Activated CD4-positive, alpha-beta T cell treated with anti-CD3 and anti-CD28 coated beads for 36 hours (primary cell): ENCODE results near the gene LPGAT1. TPM values are rescaled to one million over a fixed set of nuclear protein-coding genes. Genes with fewer than 3 reads are reported as not detected.

Source experiments
- ATAC-seq: fragments of 200-7000 bp; cut with Tn5 transposase; one replicate; pipeline ENCODE4 v1.10.0; 2021; ENCODE audit warnings: mild to moderate bottlenecking, moderate library complexity
- CTCF ChIA-PET: fragments of 350-600 bp; sonication (Branson Sonifier 250); formaldehyde crosslinking; loops from one replicate; lab custom pipeline; 2021; ENCODE audit warnings: antibody characterized with exemption; lab: Charles Lee
- POLR2A ChIA-PET: fragments of 350-600 bp; sonication (Branson Sonifier 250); formaldehyde crosslinking; loops from one replicate; lab custom pipeline; 2021; ENCODE audit warnings: antibody characterized with exemption, inconsistent platforms; lab: Charles Lee
- DNase-seq: peaks from one replicate; pipeline ENCODE4 v3.0.0-alpha.2; 2020
- H3K27ac Mint-ChIP-seq: one replicate; pipeline ENCODE4 v1.8.0; 2021; ENCODE audit warnings: mixed read lengths
- H3K27me3 Mint-ChIP-seq: one replicate; pipeline ENCODE4 v1.8.0; 2021; ENCODE audit warnings: mixed read lengths
- H3K36me3 Mint-ChIP-seq: one replicate; pipeline ENCODE4 v1.8.0; 2021; ENCODE audit warnings: low read depth, mixed read lengths
- H3K4me1 Mint-ChIP-seq: one replicate; pipeline ENCODE4 v1.8.0; 2021; ENCODE audit warnings: mixed read lengths
- H3K4me3 Mint-ChIP-seq: one replicate; pipeline ENCODE4 v1.8.0; 2021; ENCODE audit warnings: mild to moderate bottlenecking, moderate library complexity, mixed read lengths
- H3K9me3 Mint-ChIP-seq: one replicate; pipeline ENCODE4 v1.8.0; 2021; ENCODE audit warnings: low read depth, mixed read lengths
- intact Hi-C, 2 experiments: fragments of 100-400 bp; cut with DNase I in 1 of 2; cut with micrococcal nuclease in 1 of 2; formaldehyde crosslinking; loops; one replicate each; pipeline versions ENCODE4 v1.14.2 to v1.15.1; 2022 to 2024; cut with DNase I, micrococcal nuclease
- total RNA-seq, 2 experiments: library from RNA; stranded (reverse); gene quantifications; one replicate each; pipeline ENCODE4 v1.2.3, GENCODE V29; 2021

The LPGAT1 gene
- total RNA-seq, 2 experiments from 2014 or later = 21.7 to 24.9 TPM

DNA sequence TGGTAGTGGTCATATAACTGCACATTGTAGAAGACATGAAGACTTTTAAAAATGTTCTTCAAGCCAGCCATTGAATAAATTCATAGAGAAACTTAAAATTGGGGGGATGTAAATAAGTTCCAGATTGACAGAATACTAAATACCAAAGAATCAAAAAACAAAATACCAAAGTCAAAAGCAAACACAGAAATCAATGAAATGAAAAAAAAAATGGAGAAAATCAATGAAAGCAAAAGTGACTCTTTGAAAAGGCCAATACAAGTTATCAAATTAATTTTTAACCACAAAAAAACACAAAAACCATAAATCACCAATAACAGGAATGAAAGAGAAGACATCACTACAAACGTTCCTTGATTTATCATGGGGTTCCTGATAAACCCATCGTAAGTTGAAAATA lies 25.6 kb downstream of the LPGAT1 start:
- intact Hi-C loops = no loop called here
- POLR2A ChIA-PET = no interaction called here
- H3K27ac Mint-ChIP-seq = no peak overlapping the region
- no peaks in the 10 kb centered on the region for H3K27me3 Mint-ChIP-seq
- CTCF ChIA-PET = no interaction called here
- no peak for DNase-seq
- peaks cover 12% of the 10 kb centered on the region for H3K9me3 Mint-ChIP-seq
- no peaks in the 10 kb centered on the region for H3K4me1 Mint-ChIP-seq
- no peak overlapping the region for H3K4me3 Mint-ChIP-seq
- peaks cover 55% of the 10 kb centered on the region for H3K36me3 Mint-ChIP-seq
- ATAC-seq = no peak

DNA sequence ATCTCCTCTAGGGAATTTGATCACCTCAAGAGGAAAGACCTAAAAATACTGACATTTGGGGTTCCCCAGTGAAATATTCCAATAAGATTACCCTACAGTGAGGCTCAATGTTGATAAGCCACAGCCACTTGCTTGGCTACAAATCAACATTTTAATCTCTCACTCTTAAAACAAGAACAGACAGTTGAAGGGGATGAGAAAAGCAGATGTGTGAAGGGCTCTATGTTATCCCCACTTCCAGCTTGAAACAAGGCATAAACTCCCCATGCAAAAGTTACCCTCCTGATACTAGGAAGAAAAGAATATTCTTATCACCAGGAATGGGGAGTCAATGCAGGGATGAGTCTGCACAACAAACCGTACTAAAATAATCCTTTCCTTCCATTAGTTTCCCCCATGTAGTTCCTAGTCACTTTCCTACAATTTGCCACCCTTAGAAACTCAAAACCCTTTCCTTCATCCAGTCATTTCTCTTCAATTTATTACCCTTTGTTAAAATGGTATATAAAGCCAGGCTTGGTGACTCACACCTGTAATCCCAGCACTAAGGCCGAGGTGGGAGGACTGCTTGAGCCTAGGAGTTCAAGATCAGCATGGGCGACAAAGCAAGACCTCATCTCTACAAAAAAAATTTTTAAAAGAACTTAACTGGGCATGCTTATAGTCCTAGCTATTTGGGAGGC lies 29.5 kb downstream of the LPGAT1 start:
- no peaks in the 10 kb centered on the region for H3K27me3 Mint-ChIP-seq
- intact Hi-C loops = no loop called here

DNA sequence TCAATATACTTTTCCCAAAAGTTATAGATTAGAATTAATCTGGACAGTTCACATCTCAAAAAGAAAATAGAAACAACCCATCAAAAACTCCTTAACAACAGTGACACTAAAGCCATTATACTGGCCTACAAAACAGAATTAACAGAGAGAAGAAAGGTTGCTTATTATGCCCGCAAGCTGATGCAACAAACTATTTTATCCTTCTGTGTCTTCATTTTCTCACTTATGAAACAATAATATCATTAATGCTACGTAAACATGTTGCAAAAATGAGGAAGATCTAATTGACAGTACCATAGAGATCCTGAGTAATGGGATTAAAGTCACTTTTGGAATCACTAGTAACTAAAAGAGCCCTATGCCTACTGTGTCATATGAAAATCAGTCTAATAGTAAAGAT lies 32.6 kb downstream of the LPGAT1 start:
- intact Hi-C loops = no loop called here
- Mint-ChIP-seq H3K4me3 (no peak overlapping the region), H3K27me3 (no peaks in the 10 kb centered on the region), H3K4me1 (no peaks in the 10 kb centered on the region), H3K36me3 (peaks cover 24% of the 10 kb centered on the region), H3K27ac (no peak overlapping the region), H3K9me3 (peaks cover 4% of the 10 kb centered on the region)
- ChIA-PET CTCF (interaction anchor here (0.8 to 1.7 kb wide), 3 partner anchors 13 to 99 kb away, joined by 3 to 4 read pairs (median 3); no protein-coding TSS in a partner anchor), POLR2A (no interaction called here)
- ATAC-seq (no peak), DNase-seq (no peak)

More for the DNA sequence above, 29.5 kb downstream of the LPGAT1 start:
- ChIA-PET POLR2A (no interaction called here), CTCF (no interaction called here)
- Mint-ChIP-seq H3K4me1 (no peaks in the 10 kb centered on the region), H3K27ac (no peak overlapping the region), H3K4me3 (no peak overlapping the region), H3K9me3 (peaks cover 9% of the 10 kb centered on the region), H3K36me3 (peaks cover 32% of the 10 kb centered on the region)
- DNase-seq = no peak
- no peak for ATAC-seq

DNA sequence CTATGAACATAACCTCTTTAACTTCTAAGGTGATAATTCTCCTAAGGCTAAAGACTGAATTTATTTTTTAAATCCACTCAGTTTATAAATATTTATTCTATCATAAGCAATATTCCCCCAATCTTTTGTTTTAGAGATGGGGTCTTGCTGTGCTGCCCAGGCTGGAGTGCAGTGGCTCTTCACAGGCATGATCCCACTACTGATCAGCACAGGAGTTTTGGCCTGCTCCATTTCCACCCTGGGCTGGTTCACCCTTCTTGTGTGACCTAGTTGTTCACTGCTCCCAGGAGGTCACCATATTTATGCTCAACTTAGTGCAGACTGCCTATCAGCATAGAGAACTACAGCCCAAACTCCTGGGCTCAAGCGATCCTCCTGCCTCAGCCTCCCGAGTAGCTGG lies 38.6 kb downstream of the LPGAT1 start:
- Mint-ChIP-seq H3K9me3 (no peaks in the 10 kb centered on the region), H3K4me1 (no peaks in the 10 kb centered on the region), H3K27ac (no peak overlapping the region), H3K27me3 (no peaks in the 10 kb centered on the region), H3K4me3 (no peak overlapping the region), H3K36me3 (peaks cover 19% of the 10 kb centered on the region)
- ChIA-PET POLR2A (no interaction called here), CTCF (interaction anchor here (0.6 kb wide), 1 partner anchor 547 kb away, joined by 3 read pairs; no protein-coding TSS in a partner anchor)
- DNase-seq (no peak), ATAC-seq (no peak)
- intact Hi-C loops = no loop called here

DNA sequence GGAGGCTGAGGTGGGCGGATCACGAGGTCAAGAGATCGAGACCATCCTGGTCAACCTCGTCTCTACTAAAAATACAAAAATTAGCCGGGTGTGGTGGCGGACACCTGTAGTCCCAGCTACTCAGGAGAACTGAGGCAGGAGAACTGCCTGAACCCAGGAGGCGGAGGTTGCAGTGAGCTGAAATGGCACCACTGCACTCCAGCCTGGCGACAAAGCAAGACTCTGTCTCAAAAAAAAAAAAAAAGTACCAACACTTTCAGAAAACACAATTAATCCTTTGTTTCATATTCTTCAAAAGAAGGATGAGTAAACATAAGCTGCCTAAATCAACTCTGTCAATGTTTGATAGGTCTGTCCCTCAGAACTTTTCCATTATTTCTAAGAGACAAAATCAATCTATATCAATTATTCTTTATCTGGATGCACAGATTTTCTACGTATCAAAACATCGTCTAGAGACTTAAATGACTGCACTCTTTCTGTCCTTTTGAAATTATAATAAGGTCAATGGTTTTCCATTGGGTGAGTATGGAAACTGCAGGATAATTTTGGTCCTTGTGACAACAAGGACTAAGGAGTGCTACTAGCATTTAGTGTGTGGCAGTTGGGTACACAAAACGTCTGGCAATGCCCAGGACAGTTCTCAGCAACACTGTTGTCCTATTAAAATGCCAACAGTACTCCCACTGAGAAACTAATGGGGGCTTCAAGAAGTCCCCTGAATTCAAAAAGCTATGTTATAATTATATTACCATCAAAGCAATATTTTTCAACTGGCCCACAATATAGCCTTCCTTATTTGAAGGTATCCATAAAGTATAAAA lies 40.7 kb downstream of the LPGAT1 start:
- Mint-ChIP-seq H3K4me3 (no peak overlapping the region), H3K4me1 (no peaks in the 10 kb centered on the region), H3K27ac (no peak overlapping the region), H3K36me3 (peaks cover 12% of the 10 kb centered on the region), H3K9me3 (no peaks in the 10 kb centered on the region), H3K27me3 (no peaks in the 10 kb centered on the region)
- DNase-seq = no peak
- POLR2A ChIA-PET = no interaction called here
- ATAC-seq = no peak
- CTCF ChIA-PET = interaction anchor here (0.7 to 0.9 kb wide), 2 partner anchors 71 to 91 kb away, joined by 3 to 4 read pairs; no protein-coding TSS in a partner anchor
- intact Hi-C loops = no loop called here

DNA sequence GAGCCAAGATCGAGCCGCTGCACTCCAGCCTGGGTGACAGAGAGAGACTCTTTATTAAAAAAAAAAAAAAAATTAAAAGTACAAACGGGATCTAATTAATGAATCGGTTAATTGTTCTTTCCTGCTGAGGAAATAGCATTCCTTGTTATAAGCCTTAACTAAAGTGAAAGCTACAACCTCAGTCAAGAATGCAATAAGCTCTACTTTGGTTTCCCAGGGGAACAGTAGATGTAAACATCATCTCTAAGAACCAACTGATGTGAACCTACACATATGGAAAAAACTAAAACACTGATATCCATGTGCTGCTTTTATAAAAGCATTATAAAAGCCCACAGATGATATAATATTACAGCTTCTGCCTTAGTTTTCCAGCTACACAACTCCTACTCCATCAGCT lies 41.9 kb downstream of the LPGAT1 start:
- H3K27ac Mint-ChIP-seq = no peak overlapping the region
- H3K4me3 Mint-ChIP-seq = no peak overlapping the region
- DNase-seq (no peak), ATAC-seq (no peak)
- H3K27me3 Mint-ChIP-seq = no peaks in the 10 kb centered on the region
- H3K9me3 Mint-ChIP-seq = no peaks in the 10 kb centered on the region
- intact Hi-C loops = no loop called here
- ChIA-PET CTCF (interaction anchor here (1.0 to 1.8 kb wide), 2 partner anchors 52 to 93 kb away, joined by 3 to 4 read pairs; no protein-coding TSS in a partner anchor), POLR2A (interaction anchor here (0.7 kb wide), 1 partner anchor 626 kb away, joined by 3 read pairs; the partner anchor contains the start of gene PACC1)
- H3K36me3 Mint-ChIP-seq = peaks cover 12% of the 10 kb centered on the region
- no peaks in the 10 kb centered on the region for H3K4me1 Mint-ChIP-seq

DNA sequence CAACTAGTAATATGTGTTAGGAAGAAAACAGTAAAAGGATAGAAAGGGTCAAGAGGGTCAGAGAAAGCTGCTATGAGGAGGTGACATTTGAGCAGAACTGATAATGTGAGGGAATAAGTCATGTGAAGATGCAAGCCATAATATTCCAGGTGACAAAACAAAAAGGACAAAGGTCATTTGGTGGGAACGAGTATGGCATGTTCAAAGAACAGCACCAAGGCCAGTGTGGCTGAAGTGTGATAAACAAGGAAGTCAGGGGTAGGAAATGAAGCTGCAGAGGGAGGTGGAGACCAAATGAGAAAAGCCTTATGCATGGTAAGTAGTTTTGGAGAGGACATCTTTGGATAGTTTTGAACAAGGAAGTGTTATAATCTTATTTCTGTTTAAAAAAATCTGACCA lies 46.7 kb downstream of the LPGAT1 start:
- Mint-ChIP-seq H3K36me3 (no peaks in the 10 kb centered on the region), H3K9me3 (no peaks in the 10 kb centered on the region), H3K4me1 (no peaks in the 10 kb centered on the region), H3K4me3 (no peak overlapping the region), H3K27me3 (no peaks in the 10 kb centered on the region), H3K27ac (peak overlapping the region; percentile 49)
- ATAC-seq (no peak), DNase-seq (no peak)
- ChIA-PET CTCF (interaction anchor here (1.4 to 1.7 kb wide), 3 partner anchors 15 to 86 kb away, joined by 3 read pairs; no protein-coding TSS in a partner anchor), POLR2A (no interaction called here)
- intact Hi-C loops = no loop called here

DNA sequence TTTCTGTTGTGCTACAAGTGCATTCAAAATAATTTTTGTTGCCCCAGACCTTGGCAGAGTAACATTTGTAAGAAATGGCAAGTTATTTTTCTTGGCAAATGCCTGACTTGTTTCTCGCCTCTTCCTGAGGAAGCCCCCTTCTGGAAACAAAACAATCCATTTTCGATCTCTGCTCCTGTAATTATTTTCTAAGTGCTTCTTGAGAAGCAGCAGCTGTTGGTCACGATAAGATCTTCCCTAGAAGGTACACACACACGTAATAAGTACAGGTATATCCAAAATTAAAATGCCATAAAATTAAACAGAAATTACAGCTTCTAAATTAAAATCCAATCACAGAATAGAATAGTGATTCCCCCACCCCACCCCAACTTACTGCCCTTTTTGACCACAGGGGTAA lies 47.3 kb downstream of the LPGAT1 start:
- no peak for DNase-seq
- H3K4me3 Mint-ChIP-seq = no peak overlapping the region
- ChIA-PET CTCF (interaction anchor here (1.4 to 1.7 kb wide), 2 partner anchors 22 to 85 kb away, joined by 3 read pairs; no protein-coding TSS in a partner anchor), POLR2A (no interaction called here)
- no peaks in the 10 kb centered on the region for H3K4me1 Mint-ChIP-seq
- no peak for ATAC-seq
- H3K27me3 Mint-ChIP-seq = no peaks in the 10 kb centered on the region
- H3K36me3 Mint-ChIP-seq = no peaks in the 10 kb centered on the region
- H3K9me3 Mint-ChIP-seq = no peaks in the 10 kb centered on the region
- intact Hi-C loops = no loop called here
- no peak overlapping the region for H3K27ac Mint-ChIP-seq

DNA sequence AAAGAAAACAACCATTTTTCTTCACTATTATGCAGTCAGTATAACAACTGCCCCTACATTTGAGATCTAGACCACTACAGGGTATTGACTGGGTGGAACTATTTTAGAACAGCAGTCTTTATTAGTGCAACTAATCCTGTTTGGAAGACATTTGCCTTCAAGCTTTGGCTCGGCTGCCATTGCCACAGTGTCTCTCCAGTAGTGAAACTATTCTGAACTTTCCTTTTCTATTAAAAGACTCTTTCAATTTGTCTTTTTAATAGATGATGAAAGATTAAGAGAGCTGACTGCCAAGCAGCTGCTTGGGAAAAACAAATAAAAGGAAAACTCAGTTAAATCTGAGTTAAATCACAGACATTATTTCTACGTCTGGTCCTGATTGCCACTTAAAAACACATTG lies 49.3 kb downstream of the LPGAT1 start:
- no peak overlapping the region for H3K4me3 Mint-ChIP-seq
- no peak overlapping the region for H3K27ac Mint-ChIP-seq
- no peaks in the 10 kb centered on the region for H3K4me1 Mint-ChIP-seq
- DNase-seq (no peak), ATAC-seq (no peak)
- CTCF ChIA-PET = interaction anchor here (1.1 kb wide), 1 partner anchor 12 kb away, joined by 3 read pairs; no protein-coding TSS in a partner anchor
- no peaks in the 10 kb centered on the region for H3K9me3 Mint-ChIP-seq
- H3K36me3 Mint-ChIP-seq = peaks cover 4% of the 10 kb centered on the region
- intact Hi-C loops = no loop called here
- no peaks in the 10 kb centered on the region for H3K27me3 Mint-ChIP-seq
- POLR2A ChIA-PET = no interaction called here

DNA sequence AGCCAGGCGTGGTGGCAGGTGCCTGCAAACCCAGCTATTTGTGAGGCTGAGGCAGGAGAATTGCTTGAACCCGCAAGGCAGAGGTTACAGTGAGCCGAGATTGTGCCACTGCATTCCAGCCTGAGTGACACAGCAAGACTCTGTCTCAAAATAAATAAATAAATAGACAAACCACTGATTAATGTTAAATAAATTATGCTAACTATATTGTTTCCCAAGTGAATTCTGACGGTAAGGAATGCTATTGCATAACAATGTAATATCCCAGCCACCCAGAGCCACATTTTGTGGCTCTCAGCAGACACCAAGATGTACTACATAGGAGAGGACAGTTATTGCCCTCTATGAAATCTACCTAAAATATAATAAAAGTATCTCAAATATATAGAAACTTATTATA lies 55.4 kb downstream of the LPGAT1 start:
- no peaks in the 10 kb centered on the region for H3K27me3 Mint-ChIP-seq
- H3K4me3 Mint-ChIP-seq = no peak overlapping the region
- H3K27ac Mint-ChIP-seq = no peak overlapping the region
- H3K36me3 Mint-ChIP-seq = peaks cover 7% of the 10 kb centered on the region
- ChIA-PET CTCF (interaction anchor here (1.0 kb wide), 1 partner anchor 57 kb away, joined by 5 read pairs; no protein-coding TSS in a partner anchor), POLR2A (no interaction called here)
- no peaks in the 10 kb centered on the region for H3K4me1 Mint-ChIP-seq
- no peak for ATAC-seq
- intact Hi-C loops = loop anchor here in 1 of 2 experiments (2.0 kb wide), 1 partner anchor 66 kb away; no protein-coding TSS in a partner anchor
- no peaks in the 10 kb centered on the region for H3K9me3 Mint-ChIP-seq
- DNase-seq = no peak

DNA sequence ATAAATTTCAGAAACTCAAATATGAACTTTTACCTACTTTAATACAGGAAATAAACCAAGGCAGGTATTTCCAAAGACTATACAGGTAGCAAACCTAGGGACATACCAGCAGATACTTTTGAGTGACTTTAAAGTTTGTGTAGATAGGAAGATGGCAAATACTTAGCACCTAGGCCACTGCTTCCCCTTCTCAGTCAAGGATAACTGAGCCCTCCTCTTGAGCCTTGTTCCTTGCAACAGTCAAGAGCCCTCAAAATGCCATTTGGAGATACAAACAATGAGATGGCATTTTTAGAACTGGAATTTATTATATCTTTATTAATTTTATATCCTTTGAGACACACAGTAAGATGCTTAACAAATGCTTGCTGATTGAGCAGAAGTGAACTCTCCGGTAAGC lies 65.9 kb downstream of the LPGAT1 start:
- DNase-seq (no peak), ATAC-seq (no peak)
- Mint-ChIP-seq H3K27me3 (no peaks in the 10 kb centered on the region), H3K27ac (no peak overlapping the region), H3K36me3 (peaks cover 4% of the 10 kb centered on the region), H3K4me1 (no peaks in the 10 kb centered on the region), H3K9me3 (no peaks in the 10 kb centered on the region), H3K4me3 (no peak overlapping the region)
- POLR2A ChIA-PET = no interaction called here
- intact Hi-C loops = no loop called here
- CTCF ChIA-PET = interaction anchor here (1.2 kb wide), 1 partner anchor 66 kb away, joined by 3 read pairs; no protein-coding TSS in a partner anchor
